Measurements from ENCODE around the gene IDNK. TPM values are rescaled to one million over a fixed set of nuclear protein-coding genes. Genes with fewer than 3 reads are reported as not detected.
A peak's percentile ranks its signal among the peaks of the same experiment; 100 is the strongest.
"Not testable (repeated sequence)": the region's sequence is repeated elsewhere in the genome, so short reads cannot be mapped to it uniquely, and the experiment has no call there.

Gene IDNK
- 10 to 100 TPM in 1 of 3 donors, 1 to 10 TPM in 2; 5.0 to 15.0 (median 6.9) TPM for polyA plus RNA-seq

DNA sequence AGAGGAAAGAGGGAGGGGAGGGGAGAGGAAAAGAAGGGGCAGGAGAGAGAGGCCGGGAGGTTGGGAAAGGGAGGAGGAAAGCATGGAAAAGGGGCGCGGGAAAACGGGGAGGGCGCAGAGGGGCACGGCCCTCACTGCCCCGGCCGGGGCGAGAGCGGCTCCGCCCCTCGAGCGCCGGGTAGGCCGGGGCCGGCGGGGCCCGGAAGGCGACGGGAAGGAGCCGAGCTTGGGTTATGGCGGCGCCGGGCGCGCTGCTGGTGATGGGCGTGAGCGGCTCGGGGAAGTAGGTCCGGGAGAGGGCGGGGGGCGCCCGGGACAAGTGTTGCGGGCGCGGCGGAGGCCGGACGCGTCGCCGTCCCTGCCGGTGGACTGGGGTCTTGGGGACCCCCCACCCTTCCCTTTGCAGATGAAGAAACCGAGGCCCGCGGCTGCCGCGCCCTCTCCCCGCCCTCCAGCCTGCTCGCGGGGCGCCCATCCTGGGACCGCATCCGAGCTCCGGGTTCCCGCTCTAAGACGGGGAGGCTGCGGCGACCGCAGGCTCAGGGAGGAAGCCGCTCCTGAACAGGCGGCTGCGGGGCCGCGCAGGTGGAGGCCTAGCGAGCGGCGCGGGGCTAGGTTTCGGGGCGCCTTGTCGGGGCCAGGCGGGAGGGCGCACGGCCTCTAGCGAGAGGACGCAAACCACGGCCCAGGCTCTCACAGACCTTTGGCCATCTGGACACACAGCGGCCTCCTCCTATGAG lies at the start of gene IDNK:
IDNK (plus strand) TSS at position 205 of the 740 bp plus-strand sequence; CDS start at position 234, 29 bp downstream.
- 0 to 1% (median 0%) methylated on average over 35 to 79 of the region's 79 CpGs for WGBS, 3 donors
- peak within 1 kb of the TSS; percentile 89 for H3K27ac ChIP-seq (ENCODE audit: low read depth, low read length)

DNA sequence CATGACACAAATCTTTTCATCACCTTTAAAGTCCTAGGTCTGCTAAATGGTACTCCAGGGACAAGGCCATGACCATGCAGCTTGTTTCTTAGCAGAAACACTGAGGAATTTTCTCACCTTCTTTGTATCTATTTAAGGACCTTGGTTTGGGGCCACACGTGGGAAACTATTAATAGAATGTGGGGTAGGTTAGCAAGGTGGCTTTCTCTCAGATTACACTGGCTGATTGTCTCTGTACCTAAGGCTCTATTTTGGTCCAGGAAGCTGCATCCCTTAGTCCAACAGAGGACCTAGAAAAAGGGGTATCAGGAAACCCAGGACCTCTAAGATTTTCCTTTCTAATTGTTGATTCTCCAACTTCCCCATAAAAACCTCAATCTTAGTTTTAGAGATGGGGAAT lies 48.5 kb upstream of the IDNK start:
- WGBS, 3 donors = 60 to 90% (median 73%) methylated on average over 1 of the region's 1 CpG
- H3K27ac ChIP-seq (ENCODE audit: low read depth, low read length) = no peak overlapping the region

DNA sequence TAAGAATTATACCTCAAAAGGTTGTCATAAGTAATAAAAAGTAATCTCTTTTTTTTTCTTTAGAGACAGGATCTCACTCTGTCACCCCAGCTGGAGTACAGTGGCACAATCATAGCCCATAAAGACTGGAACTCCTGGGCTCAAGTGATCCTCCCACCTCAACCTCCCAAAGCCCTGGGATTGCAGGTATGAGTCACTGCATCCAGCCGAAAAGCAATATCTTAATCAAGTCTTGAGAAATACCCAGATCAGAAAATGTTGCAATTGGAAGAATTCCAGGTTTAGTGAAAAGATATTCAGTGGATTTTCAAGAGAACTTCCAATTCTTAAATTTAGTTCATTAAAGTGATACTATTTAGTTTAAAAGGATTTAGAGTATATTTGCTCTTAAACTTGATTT lies 40.9 kb upstream of the IDNK start:
- WGBS, 3 donors = 34 to 53% (median 47%) methylated on average over 1 of the region's 1 CpG
- no peak overlapping the region for H3K27ac ChIP-seq (ENCODE audit: low read depth, low read length)

DNA sequence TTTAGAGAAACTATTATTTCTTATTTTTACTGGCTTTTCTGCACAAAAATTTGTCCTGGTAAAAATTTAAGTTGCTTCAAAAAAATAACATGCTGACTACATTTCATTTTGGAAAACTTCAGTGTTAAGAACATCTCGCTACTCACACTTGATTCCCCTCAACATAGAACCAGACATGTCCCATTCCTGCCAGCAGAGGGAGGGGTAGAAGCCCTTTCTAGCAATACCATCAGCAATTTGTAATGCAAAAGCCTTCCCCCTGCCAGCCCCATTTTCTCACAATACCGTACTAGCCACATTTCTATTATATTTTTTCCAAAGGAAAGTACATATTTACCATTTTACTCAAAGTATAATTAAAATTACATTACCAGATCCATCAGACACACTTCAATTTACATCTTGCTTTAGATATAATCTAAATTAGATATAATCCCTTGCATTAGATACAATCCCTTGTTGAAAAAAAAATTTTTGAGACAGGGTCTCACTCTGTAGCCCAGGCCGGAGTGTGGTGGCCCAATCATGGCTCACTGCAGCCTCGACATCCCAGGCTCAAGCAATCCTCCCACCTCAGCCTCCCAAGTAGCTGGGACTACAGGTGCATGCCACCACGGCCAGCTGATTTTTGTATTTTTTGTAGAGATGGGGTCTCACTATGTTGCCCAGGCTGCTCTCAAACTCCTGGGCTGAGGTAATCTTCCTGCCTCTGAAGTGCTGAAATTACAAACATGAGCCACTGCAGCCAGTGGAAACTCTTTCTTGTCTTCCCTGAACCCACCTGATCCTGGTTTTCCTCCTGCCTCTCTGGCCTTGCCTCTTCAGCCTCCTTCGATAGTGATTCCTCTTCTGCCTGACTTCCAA lies 39.6 kb upstream of the IDNK start:
- WGBS, 3 donors = 68 to 76% (median 74%) methylated on average over 6 of the region's 6 CpGs

DNA sequence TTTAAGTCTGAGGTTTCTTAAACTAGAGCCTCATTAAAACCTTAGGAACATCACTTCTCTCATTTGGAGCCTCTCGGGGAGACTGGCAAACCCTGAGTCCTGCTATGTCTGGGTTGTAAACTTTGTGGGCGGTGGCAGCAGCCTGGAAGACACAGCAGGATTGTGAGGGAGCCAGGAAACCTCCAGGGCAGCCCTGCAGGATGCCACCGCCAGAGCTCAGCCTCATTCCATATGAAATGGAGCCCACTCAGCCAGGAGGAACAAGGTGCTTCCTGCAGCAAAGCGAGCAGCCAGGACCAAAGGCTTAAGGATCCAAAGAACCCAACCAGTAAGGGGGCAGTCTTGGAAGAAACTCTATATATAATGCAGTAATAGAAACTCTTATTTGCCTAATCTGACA lies 37.9 kb upstream of the IDNK start:
- no peak overlapping the region for H3K27ac ChIP-seq (ENCODE audit: low read depth, low read length)
- 84 to 89% (median 87%) methylated on average over 4 of the region's 4 CpGs for WGBS, 3 donors

More for the DNA sequence above, 39.6 kb upstream of the IDNK start:
- H3K27ac ChIP-seq (ENCODE audit: low read depth, low read length) = no peak overlapping the region

DNA sequence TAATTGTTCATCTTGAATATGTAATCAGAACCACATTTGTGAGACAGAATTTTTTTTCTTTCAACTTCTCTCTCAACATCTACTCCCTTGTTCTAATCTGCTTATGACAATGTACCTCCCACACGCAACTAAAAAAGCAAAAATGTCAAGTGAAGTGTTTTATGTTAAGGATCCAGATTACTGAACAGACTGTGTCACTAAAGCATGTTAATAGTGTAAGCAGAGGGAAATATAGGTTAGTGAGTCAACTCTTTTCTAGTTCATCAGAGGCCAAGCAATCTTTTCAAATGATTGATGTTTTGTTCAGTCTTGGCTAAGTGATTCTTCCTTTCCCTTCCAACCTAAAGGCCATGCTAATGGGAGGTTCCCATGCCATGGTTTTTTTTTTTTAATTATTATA lies 34.7 kb upstream of the IDNK start:
- WGBS, 3 donors = 59 to 76% (median 65%) methylated on average over 1 of the region's 1 CpG
- no peak overlapping the region for H3K27ac ChIP-seq (ENCODE audit: low read depth, low read length)

DNA sequence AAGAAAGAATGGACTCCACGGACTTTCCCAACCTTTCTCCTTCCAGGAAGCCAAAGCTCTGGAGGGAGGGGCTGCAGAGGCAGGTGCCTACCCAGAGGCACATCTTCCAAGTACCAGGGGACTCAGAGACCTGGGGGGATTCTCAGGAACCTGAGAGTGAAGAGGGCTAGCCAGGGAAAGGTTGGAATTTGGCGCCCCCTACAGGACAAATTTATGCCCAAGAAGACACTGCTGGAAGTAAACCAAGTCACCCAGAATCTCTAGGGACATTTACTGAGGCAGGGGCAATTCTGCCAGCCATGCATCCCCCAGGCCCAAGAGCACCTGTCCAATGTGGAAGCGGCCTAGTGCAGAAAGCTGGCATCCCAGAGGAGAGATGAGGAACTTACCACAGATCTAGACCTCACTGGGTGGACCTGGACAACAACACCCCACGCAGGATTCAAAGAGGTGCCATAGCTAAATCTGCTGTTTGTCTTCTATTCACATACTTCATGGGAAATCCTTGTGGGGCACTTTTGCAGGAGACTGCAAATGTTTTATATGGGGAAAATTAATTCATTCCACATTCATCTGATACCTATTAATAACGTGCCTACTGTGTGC lies 25.9 kb upstream of the IDNK start:
- 46 to 59% (median 49%) methylated on average over 5 of the region's 5 CpGs for WGBS, 3 donors
- no peak overlapping the region for H3K27ac ChIP-seq (ENCODE audit: low read depth, low read length)

DNA sequence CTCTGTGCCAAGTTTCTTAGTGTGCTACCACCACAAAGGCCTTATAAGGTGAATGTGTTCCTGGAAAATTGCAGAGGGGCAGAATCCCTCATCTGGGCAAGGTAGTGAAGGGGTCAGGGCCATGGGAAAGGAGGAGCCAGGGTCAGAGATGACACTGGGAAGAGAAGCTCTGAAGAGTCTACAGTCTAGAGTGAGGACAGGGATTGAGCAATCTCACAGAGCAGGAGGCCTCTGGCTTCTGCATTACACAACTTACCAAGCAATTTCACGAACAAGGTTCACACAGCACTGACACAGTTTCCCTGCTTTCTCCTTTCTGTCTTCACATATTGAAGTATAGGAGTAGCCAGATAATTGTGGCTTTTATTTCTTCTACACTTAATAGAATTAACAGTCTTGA lies 24.5 kb upstream of the IDNK start:
- no peak overlapping the region for H3K27ac ChIP-seq (ENCODE audit: low read depth, low read length)
- 44 to 81% (median 57%) methylated on average over 1 of the region's 1 CpG for WGBS, 3 donors

DNA sequence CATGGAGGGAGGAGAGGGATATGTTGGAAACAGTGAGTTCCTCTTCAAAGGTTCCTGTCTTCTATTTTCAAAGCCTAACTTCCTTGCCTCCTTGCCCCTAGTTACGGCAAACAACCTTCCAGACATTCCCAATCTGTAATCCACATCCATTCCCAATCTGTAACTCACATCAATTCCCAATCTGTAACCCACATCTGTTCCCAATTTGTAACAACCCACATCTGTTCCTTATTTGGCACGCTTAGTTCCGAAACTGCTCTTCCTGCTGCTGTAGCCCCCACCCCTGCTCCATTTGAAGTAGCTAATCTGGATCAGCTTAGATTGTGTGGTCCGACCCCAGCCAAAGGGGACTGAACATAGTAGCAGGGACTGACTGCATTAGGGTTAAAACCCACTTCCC lies 23.9 kb upstream of the IDNK start:
- 53 to 88% (median 54%) methylated on average over 4 of the region's 4 CpGs for WGBS, 3 donors

DNA sequence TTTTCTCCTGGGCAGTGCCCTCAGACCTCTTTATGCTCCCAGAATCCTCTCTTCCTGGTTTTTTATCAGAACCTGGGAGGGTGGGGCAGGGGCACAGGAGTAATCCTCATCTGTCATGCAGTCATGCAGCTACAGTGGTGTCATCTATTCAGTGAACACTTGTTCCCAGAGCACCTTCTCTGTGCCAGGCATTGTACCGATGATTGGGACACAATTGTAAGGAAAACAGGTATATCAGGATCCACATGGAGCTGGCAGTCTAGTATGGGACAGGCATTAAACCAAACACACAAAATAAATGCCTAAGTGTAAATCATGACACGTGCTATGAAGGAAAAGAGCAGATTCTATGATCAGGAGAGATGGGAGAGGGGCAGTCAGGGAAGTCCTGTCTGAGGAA lies 21.5 kb upstream of the IDNK start:
- 65 to 88% (median 84%) methylated on average over 2 of the region's 2 CpGs for whole genome bisulfite sequencing, 3 donors

More for the DNA sequence above, 23.9 kb upstream of the IDNK start:
- no peak overlapping the region for H3K27ac ChIP-seq (ENCODE audit: low read depth, low read length)

DNA sequence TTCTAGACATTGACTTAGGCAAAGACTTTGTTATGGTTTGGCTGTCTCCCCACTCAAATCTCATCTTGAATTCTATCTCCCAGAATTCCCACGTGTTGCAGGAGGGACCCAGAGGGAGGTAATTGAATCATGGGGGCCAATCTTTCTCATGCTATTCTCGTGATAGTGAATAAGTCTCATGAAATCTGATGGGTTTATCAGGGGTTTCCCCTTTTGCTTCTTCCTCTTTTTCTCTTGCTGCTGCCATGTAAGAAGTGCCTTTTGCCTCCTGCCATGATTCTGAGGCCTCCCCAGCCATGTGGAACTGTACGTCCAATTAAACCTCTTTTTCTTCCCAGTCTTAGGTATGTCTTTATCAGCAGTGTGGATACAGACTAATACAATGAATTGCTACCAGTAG lies 15.3 kb upstream of the IDNK start:
- H3K27ac ChIP-seq (ENCODE audit: low read depth, low read length) = not testable (repeated sequence)
- 68 to 70% (median 69%) methylated on average over 3 of the region's 3 CpGs for WGBS, 3 donors

More for the DNA sequence above, 21.5 kb upstream of the IDNK start:
- no peak overlapping the region for H3K27ac ChIP-seq (ENCODE audit: low read depth, low read length)

DNA sequence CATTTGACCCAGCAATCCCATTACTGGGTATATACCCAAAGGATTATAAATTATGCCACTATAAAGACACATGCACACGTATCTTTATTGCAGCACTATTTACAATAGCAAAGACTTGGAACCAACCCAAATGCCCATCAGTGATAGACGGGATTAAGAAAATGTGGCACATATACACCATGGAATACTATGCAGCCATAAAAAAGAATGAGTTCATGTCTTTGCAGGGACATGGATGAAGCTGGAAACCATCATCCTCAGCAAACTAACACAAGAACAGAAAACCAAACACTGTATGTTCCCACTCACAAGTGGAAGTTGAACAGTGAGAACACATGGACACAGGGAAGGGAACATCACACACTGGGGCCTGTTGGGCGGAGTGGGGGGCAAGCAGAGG lies 9.6 kb upstream of the IDNK start:
- 90 to 95% (median 90%) methylated on average over 3 of the region's 3 CpGs for WGBS, 3 donors
- H3K27ac ChIP-seq (ENCODE audit: low read depth, low read length) = not testable (repeated sequence)

DNA sequence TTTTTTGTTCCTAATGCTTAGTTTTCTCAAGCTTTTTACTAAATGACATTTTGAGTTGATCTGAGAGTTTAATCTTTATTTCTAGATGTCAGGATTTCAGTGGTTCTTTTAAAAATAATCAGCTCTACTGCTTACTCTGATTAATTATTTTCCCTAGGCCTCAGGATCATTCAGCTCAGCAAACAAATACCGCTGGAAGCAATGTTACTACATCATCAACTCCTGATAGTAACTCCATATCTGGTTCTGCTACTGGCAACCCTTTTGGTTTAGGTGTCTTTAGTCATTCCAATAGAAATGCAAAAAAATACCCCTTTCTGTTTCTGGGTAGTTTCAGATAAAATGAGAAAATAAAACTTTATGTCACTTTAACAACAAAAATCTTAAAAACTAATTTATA lies 5.6 kb upstream of the IDNK start:
- 31 to 97% (median 87%) methylated on average over 1 of the region's 1 CpG for WGBS, 3 donors
- H3K27ac ChIP-seq (ENCODE audit: low read depth, low read length) = no peak overlapping the region

DNA sequence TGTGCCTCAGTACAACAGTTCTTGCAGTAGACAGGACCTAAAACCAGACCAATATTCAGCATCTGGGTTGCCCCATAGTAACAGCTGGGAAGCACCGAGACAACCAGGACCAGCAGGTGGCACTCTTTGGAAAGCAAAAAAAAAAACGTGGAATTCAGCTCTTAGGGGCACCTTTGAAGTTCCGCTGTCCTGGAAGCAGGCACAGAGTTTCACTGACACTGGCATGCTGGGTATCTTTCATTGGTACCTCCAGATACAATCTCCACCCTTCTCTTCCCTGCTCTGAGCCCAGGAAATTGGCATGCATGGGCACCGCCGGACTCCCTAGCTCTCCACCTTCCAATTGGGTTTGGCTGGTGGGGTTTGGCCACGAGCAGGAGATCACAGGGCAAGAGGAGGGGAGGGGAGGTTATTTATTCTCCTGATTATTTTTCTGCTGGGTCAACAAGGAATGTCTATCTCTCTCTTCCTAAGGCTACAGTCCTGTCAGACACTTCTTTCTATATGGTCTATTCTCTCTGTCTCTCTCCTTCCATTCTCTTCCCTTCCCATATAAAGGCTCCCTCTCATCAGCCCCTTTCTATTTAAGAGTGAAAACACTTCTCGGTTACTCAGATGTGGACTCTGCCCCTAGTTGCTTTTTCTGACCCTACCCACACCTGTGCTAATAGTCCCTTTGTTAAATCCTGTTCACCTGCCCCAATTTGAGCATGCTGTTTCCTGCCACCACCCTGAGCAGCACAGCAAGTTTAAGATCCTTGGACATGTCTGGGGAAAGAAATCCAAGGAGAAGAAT lies 1.9 kb upstream of the IDNK start:
- 9 to 25% (median 24%) methylated on average over 7 of the region's 7 CpGs for WGBS, 3 donors
- no peak overlapping the region for H3K27ac ChIP-seq (ENCODE audit: low read depth, low read length)

DNA sequence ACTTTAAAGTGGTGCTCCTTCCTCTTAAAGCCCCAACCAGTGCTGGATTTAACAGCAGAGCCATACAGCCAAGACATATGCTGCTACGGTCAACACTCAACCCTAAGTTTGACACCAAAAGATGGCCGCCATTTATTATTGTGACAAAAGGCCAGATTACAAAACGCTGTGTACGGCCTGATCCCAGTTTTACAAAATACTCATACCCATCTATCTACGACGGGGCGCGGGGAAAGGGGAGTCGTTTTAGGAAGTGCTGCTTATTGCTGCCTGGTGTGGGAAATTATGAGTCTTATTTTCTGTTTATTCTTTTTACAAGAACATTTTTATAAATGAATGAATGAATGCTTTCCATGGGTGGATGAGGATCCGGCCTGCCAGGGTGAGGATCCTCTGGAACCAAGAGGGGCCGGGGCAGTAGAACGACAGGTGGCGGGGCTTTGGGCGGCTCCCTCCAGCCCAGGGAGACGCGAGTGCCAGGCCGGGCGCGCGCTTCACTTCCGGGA lies 457 bp upstream of the IDNK start:
- WGBS, 3 donors = 8 to 15% (median 9%) methylated on average over 21 of the region's 21 CpGs
- peak overlapping the region; percentile 89 for H3K27ac ChIP-seq (ENCODE audit: low read depth, low read length)

DNA sequence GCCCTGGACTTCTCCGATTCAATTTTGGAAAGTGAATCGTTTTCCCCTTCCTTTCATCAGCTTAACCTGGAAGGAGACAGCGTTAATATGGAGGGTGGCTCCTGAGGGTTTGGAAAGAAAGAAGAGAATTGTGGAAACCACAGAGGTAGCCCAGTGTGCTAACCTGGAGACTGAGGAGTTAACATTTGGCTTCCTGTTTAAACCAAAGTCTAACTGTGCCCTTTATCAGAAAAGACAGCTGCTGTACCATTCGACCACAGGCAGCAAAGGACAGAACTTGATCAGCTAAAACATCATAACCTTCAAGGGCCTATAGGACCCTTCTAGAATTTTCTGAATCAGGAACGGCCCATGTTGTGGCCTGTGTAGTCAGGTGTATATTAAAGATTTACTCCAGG lies 735 bp downstream of the IDNK start:
- H3K27ac ChIP-seq (ENCODE audit: low read depth, low read length) = peak overlapping the region; percentile 89
- 10 to 13% (median 12%) methylated on average over 5 of the region's 5 CpGs for WGBS, 3 donors

DNA sequence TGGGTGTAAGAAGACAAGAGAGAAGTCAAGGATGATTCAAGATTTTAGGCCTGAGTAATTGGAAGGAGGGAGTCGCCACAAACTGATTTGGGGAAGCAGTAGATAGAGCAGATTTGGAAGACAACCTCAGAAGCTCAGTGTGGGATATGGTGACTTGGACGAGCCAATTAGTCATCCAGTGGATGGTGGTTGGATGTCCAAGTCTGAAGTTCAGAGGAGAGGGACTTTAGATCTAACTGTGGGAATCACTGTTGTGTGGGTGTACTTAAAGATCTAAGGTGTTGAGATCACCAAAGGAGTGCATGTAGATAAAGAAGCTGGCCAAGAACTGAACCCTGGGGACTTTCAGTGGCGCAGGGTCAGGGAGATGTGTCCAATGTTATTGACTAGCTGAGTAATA lies 2.2 kb downstream of the IDNK start:
- 72 to 92% (median 77%) methylated on average over 3 of the region's 3 CpGs for whole genome bisulfite sequencing, 3 donors
- H3K27ac ChIP-seq (ENCODE audit: low read depth, low read length) = no peak overlapping the region

DNA sequence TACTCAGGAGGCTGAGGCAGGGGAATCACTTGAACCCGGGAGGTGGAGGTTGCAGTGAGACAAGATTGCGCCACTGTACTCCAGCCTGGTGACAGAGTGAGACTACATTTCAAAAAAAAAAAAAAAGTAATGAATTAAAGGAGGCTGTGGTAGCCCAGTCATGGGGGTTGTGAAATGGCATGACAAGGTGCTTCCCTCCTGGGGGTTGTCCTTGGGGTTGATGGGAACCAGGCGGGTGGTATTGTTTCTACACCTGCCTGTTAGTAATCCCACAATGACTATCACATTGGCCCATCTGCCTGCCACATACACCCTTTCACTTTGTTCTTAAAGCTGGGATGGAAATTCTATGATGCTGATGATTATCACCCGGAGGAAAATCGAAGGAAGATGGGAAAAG lies 5.6 kb downstream of the IDNK start:
- no peak overlapping the region for H3K27ac ChIP-seq (ENCODE audit: low read depth, low read length)
- WGBS, 3 donors = 80 to 100% (median 90%) methylated on average over 5 of the region's 5 CpGs

Data from adipose tissue (tissue), 3 donors.